SH-SY5Y (cell line): ENCODE data around the gene PRDM11.

Experiments used
- GATA2 ChIP-seq: IDR thresholded peaks from 2 replicates; pipeline ENCODE4 v1.6.1; 2011; ENCODE audit warnings: mild to moderate bottlenecking, low read depth, low read length
- GATA3 ChIP-seq: IDR thresholded peaks from 2 replicates; pipeline ENCODE4 v1.6.1; 2011; ENCODE audit warnings: low read depth, mild to moderate bottlenecking, low read length, moderate library complexity

GRCh38 chr11:45102361-45102809 is 44.1 kb upstream of the PRDM11 start:
- TF ChIP-seq GATA2 (no peak), GATA3 (no peak)
